ENCODE measurements around the gene GZMH.

DNA sequence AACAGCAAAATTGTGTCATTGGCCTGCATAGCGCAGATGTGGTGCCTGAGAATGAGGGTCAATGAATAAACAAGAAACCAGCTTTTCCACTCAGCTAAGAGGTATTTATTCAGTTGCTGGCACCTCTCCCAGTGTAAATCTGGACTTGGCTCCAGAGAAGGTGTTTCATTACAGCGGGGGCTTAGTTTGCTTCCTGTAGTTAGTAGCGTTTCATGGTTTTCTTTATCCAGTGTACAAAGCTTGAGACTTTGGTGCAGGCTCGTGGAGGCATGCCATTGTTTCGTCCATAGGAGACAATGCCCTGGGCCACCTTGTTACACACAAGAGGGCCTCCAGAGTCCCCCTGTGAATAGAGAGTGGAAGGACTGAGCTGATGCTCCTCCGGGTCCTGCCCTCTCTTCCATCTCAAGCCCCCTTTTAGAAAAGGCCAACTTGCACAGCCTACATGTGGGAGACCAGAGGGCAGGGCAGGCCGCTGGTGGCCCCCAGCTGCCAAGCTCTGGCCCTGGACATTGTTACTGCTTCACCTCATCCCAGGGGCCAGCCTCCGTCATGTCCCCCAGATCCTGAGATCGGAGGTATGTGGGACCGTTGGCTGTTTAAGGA is 21.5 kb upstream of the GZMH start:
- TF ChIP-seq CREB1 (CRISPR knock-in tag; IDR thresholded peaks at IDR 0.05) (no peak), SP1 (CRISPR knock-in tag; conservative IDR thresholded peaks at IDR 0.05) (no peak), FOXK1 (CRISPR knock-in tag; IDR thresholded peaks at IDR 0.05) (no peak), ESRRA (CRISPR knock-in tag; IDR thresholded peaks at IDR 0.05; ENCODE audit: borderline replicate concordance) (no peak), JUN (CRISPR knock-in tag; IDR thresholded peaks at IDR 0.05) (no peak), ZNF232 (CRISPR knock-in tag; IDR thresholded peaks at IDR 0.05) (no peak)
- TF ChIP-seq, protein P1, sequence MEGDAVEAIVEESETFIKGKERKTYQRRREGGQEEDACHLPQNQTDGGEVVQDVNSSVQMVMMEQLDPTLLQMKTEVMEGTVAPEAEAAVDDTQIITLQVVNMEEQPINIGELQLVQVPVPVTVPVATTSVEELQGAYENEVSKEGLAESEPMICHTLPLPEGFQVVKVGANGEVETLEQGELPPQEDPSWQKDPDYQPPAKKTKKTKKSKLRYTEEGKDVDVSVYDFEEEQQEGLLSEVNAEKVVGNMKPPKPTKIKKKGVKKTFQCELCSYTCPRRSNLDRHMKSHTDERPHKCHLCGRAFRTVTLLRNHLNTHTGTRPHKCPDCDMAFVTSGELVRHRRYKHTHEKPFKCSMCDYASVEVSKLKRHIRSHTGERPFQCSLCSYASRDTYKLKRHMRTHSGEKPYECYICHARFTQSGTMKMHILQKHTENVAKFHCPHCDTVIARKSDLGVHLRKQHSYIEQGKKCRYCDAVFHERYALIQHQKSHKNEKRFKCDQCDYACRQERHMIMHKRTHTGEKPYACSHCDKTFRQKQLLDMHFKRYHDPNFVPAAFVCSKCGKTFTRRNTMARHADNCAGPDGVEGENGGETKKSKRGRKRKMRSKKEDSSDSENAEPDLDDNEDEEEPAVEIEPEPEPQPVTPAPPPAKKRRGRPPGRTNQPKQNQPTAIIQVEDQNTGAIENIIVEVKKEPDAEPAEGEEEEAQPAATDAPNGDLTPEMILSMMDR (IDR thresholded peaks at IDR 0.05), result no peak
- TF ChIP-seq, protein P2, sequence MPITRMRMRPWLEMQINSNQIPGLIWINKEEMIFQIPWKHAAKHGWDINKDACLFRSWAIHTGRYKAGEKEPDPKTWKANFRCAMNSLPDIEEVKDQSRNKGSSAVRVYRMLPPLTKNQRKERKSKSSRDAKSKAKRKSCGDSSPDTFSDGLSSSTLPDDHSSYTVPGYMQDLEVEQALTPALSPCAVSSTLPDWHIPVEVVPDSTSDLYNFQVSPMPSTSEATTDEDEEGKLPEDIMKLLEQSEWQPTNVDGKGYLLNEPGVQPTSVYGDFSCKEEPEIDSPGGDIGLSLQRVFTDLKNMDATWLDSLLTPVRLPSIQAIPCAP (CRISPR knock-in tag; IDR thresholded peaks at IDR 0.05), result no peak

All from WTC11 (cell line).